Panc1 (cell line): ENCODE data around the gene ERN2. TPM values are rescaled to one million over a fixed set of nuclear protein-coding genes. Genes with fewer than 3 reads are reported as not detected.

Experiments used
- ATAC-seq: fragments of 200-7000 bp; cut with Tn5 transposase; 2 replicates; pipeline ENCODE4 v1.9.1; 2020; ENCODE audit warnings: mild to moderate bottlenecking, moderate library complexity
- BruUV-seq: library from RNA; stranded (reverse); fragments of 400-500 nt; replicated peaks from 2 replicates; lab custom pipeline; 2021; lab: Mats Ljungman, UMichigan
- CTCF ChIA-PET: fragments of 300-600 bp; sonication (Branson Sonifier 250); formaldehyde crosslinking; loops from one replicate; lab custom pipeline; 2022; ENCODE audit warnings: antibody characterized with exemption; lab: Charles Lee
- POLR2A ChIA-PET: fragments of 300-600 bp; sonication (Branson Sonifier 250); formaldehyde crosslinking; loops from one replicate; lab custom pipeline; 2022; ENCODE audit warnings: antibody characterized with exemption; lab: Charles Lee
- DNase-seq: peaks from one replicate; pipeline ENCODE4 v3.0.0-alpha.2; 2010; ENCODE audit warnings: low read depth, low spot score
- H3K27ac ChIP-seq: 2 replicates; pipeline ENCODE4 v1.5.1; 2011; ENCODE audit warnings: mild to moderate bottlenecking, low read length, inconsistent platforms
- H3K27me3 ChIP-seq: fragments of 200-500 bp; sonication (Bioruptor generic); 2 replicates; pipeline ENCODE4 v1.6.0; 2014; ENCODE audit warnings: low read length, inconsistent platforms; ENCODE audit not compliant: control insufficient read depth, insufficient read depth
- H3K36me3 ChIP-seq: fragments of 200-500 bp; sonication (Bioruptor generic); 2 replicates; pipeline ENCODE4 v1.5.1; 2014; ENCODE audit warnings: inconsistent platforms, mild to moderate bottlenecking, low read length, moderate library complexity; ENCODE audit not compliant: control insufficient read depth, insufficient read depth
- H3K4me1 ChIP-seq: 2 replicates; pipeline ENCODE4 v1.5.1; 2011; ENCODE audit warnings: inconsistent platforms, mild to moderate bottlenecking, low read length, moderate library complexity; ENCODE audit not compliant: control insufficient read depth, insufficient read depth
- H3K4me3 ChIP-seq, 2 experiments: 2 replicates each; pipeline ENCODE4 v1.5.1; 2011 to 2012; ENCODE audit warnings: low read depth in 2 of 2, low read length in 2 of 2, mild to moderate bottlenecking in 2 of 2, inconsistent platforms in 1 of 2, moderate library complexity in 1 of 2
- H3K9me3 ChIP-seq: fragments of 200-500 bp; sonication (Bioruptor generic); 2 replicates; pipeline ENCODE4 v1.5.1; 2014; ENCODE audit warnings: low read depth, mild to moderate bottlenecking, inconsistent platforms, low read length, moderate library complexity; ENCODE audit not compliant: control insufficient read depth, insufficient read depth
- CTCF ChIP-seq: fragments of 450-650 bp; IDR thresholded peaks from 2 replicates; pipeline ENCODE4 v1.5.1; 2017; ENCODE audit warnings: mild to moderate bottlenecking
- POLR2AphosphoS5 ChIP-seq: IDR thresholded peaks from 2 replicates; pipeline ENCODE4 v1.6.1; 2012; ENCODE audit warnings: mild to moderate bottlenecking, low read depth, low read length, moderate library complexity
- REST ChIP-seq, 2 experiments: IDR thresholded peaks; 2 replicates each; pipeline ENCODE4 v1.6.1; 2011 to 2012; ENCODE audit warnings: low read depth in 2 of 2, control low read depth in 1 of 2, low read length in 1 of 2, mild to moderate bottlenecking in 1 of 2, moderate library complexity in 1 of 2; ENCODE audit not compliant: insufficient read depth in 1 of 2
- SIN3A ChIP-seq: IDR thresholded peaks from 2 replicates; pipeline ENCODE4 v1.6.1; 2012; ENCODE audit warnings: low read depth, mild to moderate bottlenecking, low read length, moderate library complexity, borderline replicate concordance; ENCODE audit not compliant: insufficient read depth
- TCF7L2 ChIP-seq: IDR thresholded peaks from 2 replicates; pipeline ENCODE4 v1.6.1; 2011; ENCODE audit warnings: mild to moderate bottlenecking, low read depth, low read length, inconsistent platforms
- in situ Hi-C: cut with HindIII; loops from 2 replicates; pipeline ENCODE4 v1.10.0; 2016; ENCODE audit warnings: low sequenced_read_pairs, low pct_unique_long_range_greater_than_20kb
- intact Hi-C: fragments of 100-400 bp; cut with micrococcal nuclease; formaldehyde crosslinking; loops from one replicate; pipeline ENCODE4 v1.10.0; 2022; ENCODE audit not compliant: unreplicated experiment
- total RNA-seq: library from RNA; stranded (reverse); gene quantifications from one replicate; pipeline ENCODE4 v1.2.1, GENCODE V29; 2021; ENCODE audit not compliant: unreplicated experiment

Gene ERN2
- total RNA-seq, 1 experiment from 2014 or later, result not detected

- ChIA-PET POLR2A (no interaction called here), CTCF (no interaction called here)
- Histone ChIP-seq H3K4me3 (no peak overlapping the region), H3K4me1 (no peaks in the 10 kb centered on the region), H3K27ac (no peak overlapping the region), H3K27me3 (no peaks in the 10 kb centered on the region), H3K9me3 (no peaks in the 10 kb centered on the region), H3K36me3 (peaks cover 22% of the 10 kb centered on the region)
- TF ChIP-seq TCF7L2 (no peak), SIN3A (no peak), REST (IDR thresholded peaks at IDR 0.05; ENCODE audit: insufficient read depth in 1 of 2, low read depth in 2 of 2, low read length in 1 of 2) (no peak), CTCF (no peak), POLR2AphosphoS5 (no peak)
- no TSS peak for BruUV-seq
- ATAC-seq, result no peak
- in situ Hi-C loops, result no loop called here
- no peak for DNase-seq
- intact Hi-C loops, result no loop called here
Observed at GRCh38 chr16:23666571-23667354, 46.3 kb downstream of the ERN2 start.

- peaks cover 38% of the 10 kb centered on the region for H3K36me3 ChIP-seq
- CTCF ChIA-PET, result no interaction called here
Observed at GRCh38 chr16:23663918-23664317, 49.1 kb downstream of the ERN2 start.

More at GRCh38 chr16:23663918-23664317, 49.1 kb downstream of the ERN2 start:
- DNase-seq (no peak), ATAC-seq (no peak)
- no peak overlapping the region for H3K4me3 ChIP-seq
- TF ChIP-seq SIN3A (no peak), POLR2AphosphoS5 (no peak), TCF7L2 (no peak), CTCF (no peak), REST (IDR thresholded peaks at IDR 0.05; ENCODE audit: insufficient read depth in 1 of 2, low read depth in 2 of 2, low read length in 1 of 2) (no peak)
- intact Hi-C loops (no loop called here), in situ Hi-C loops (no loop called here)
- no peaks in the 10 kb centered on the region for H3K9me3 ChIP-seq
- POLR2A ChIA-PET, result interaction anchor here (0.6 kb wide), 1 partner anchor 102 kb away, joined by 5 read pairs; no protein-coding TSS in a partner anchor
- no peaks in the 10 kb centered on the region for H3K4me1 ChIP-seq
- H3K27me3 ChIP-seq, result no peaks in the 10 kb centered on the region
- BruUV-seq, result no TSS peak
- no peak overlapping the region for H3K27ac ChIP-seq
